Mesodermal cell (in vitro differentiated cells): ENCODE measurements around the gene CAND2. TPM values are rescaled to one million over a fixed set of nuclear protein-coding genes. Genes with fewer than 3 reads are reported as not detected.

Source experiments
- H3K27ac ChIP-seq: 2 replicates; pipeline ENCODE4 v1.7.0; 2013; ENCODE audit warnings: mild to moderate bottlenecking, low read depth, low read length, moderate library complexity; ENCODE audit not compliant: severe bottlenecking
- H3K36me3 ChIP-seq: 2 replicates; pipeline ENCODE4 v1.7.1; 2013; ENCODE audit warnings: mild to moderate bottlenecking, low read length, moderate library complexity; ENCODE audit not compliant: control insufficient read depth, insufficient read depth
- H3K4me1 ChIP-seq: one replicate; pipeline ENCODE4 v1.7.1; 2013; ENCODE audit warnings: mild to moderate bottlenecking, low read length; ENCODE audit not compliant: insufficient read depth, control insufficient read depth, poor library complexity, severe bottlenecking
- H3K4me3 ChIP-seq: 2 replicates; pipeline ENCODE4 v1.7.0; 2013; ENCODE audit warnings: low read length, control low read depth, mild to moderate bottlenecking; ENCODE audit not compliant: insufficient read depth, poor library complexity, severe bottlenecking; ENCODE audit errors: extremely low read depth
- H3K9me3 ChIP-seq: 2 replicates; pipeline ENCODE4 v1.7.1; 2013; ENCODE audit warnings: mild to moderate bottlenecking, low read length, moderate library complexity; ENCODE audit not compliant: control insufficient read depth
- WGBS, 2 experiments: methylation state at CpG; one replicate each; pipeline ENCODE4 v1.1.5; 2013; ENCODE audit warnings: missing lambda C conversion rate in 2 of 2; ENCODE audit not compliant: insufficient coverage in 2 of 2; 5-methylcytosine and 5-hydroxymethylcytosine counted together
- polyA plus RNA-seq, 2 experiments: library from polyadenylated mRNA; stranded (reverse); fragments of 50-300 nt; gene quantifications; one replicate each; pipeline ENCODE4 v1.2.3, GENCODE V29; 2013

Gene CAND2
- 6.3 TPM for polyA plus RNA-seq (2013, experiment 1 of 2)
- 5.1 TPM for polyA plus RNA-seq (2013, experiment 2 of 2)

DNA sequence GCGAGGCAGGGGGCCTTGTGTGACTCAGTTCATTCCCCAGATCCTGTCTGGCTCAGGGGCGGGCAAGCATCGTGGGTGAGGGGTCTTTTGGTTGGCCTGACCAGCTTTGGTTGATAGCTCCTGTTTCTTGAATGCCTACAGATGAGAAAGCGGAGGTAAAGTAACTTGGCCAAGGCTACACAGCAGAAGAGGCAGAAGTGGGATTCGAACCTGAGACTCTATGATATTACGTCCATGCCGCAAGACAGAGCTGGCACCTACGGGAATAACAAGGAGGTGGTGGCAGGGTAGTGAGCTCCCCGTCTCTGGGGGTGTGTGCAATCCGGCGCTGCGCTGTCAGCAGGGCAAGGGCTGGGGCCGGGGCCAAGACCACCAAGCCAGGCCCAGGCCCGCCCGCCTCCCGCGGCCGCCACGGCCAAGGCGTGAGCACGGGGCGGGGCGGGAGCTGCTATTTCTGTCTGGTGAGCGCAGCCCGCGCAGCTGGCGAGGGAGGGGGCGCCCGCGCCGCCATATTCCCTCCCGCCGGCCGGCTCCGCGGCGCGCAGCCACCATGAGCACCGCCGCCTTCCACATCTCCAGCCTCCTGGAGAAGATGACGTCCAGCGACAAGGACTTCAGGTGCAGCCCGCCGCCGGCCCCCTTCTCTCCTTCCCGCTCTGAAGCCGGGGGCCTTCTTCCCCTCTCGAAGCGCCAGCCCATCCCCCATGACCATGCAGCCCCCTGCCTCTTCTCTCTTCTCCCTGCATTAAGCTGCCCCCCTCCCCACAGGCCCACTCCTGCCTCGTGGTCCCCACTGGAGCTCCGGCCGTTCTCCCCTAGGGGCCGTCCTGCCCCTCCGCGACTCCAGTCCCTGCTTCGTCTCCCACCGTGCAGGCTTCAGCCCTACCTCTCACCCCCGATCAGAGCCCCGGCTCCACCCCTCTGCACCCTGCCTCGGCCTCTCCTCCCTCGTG, at the start of gene CAND2:
CAND2 (plus strand) TSS at position 510 of the 953 bp plus-strand sequence; CDS start at position 551, 41 bp downstream.
- H3K27ac ChIP-seq: no peak within 1 kb of the TSS
- no peaks in the 10 kb centered on the region for H3K9me3 ChIP-seq
- no peaks in the 10 kb centered on the region for H3K36me3 ChIP-seq
- peak within 1 kb of the TSS; percentile 51 for H3K4me3 ChIP-seq
- 7 to 9% methylated on average over 36 to 47 of the region's 61 CpGs for WGBS, 2 experiments
- H3K4me1 ChIP-seq: no peaks in the 10 kb centered on the region

DNA sequence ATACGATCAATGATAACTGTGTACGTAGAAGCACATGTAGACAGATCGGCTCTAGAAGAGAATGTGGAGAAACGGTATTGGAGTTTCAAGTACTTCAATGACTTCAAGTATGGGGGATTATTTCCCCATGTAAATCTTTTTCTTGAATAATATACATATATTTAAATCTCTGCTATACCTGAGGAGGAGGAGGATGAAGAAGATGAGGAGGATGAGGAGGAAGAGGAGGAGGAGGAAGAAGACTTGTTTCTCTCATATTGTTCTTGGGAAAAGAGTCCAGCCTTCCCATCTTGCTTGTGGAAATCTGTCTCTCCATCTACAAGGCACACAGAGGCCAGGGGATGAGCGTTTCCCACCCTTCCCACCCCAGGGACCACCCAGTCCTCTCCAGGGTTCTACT, 48.0 kb upstream of the CAND2 start:
- Histone ChIP-seq H3K9me3 (no peaks in the 10 kb centered on the region), H3K4me1 (peaks cover 12% of the 10 kb centered on the region), H3K4me3 (no peak overlapping the region), H3K36me3 (no peaks in the 10 kb centered on the region), H3K27ac (no peak overlapping the region)
- WGBS, 2 experiments: 95 to 100% methylated on average over 2 to 3 of the region's 5 CpGs

DNA sequence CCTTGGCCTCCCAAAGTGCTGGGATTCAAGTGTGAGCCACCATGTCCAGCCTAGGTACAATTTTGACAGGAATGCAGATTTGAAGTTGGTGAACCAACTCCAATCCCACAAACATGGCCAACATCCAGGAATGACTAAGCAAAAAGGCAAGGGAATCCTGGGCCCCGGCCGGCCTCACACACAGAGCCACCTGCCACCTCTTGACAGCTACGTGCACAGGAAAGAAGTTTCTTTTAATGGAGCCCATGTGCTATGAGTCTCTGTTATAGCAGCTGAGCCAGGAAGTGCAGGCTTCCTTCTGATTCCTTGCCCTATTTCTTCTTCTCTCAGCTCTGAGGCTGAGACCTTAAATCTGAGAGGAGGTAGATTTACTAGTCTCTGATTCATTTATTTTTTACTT, 46.3 kb upstream of the CAND2 start:
- Histone ChIP-seq H3K4me3 (no peak overlapping the region), H3K4me1 (peaks cover 5% of the 10 kb centered on the region), H3K27ac (no peak overlapping the region), H3K9me3 (no peaks in the 10 kb centered on the region), H3K36me3 (no peaks in the 10 kb centered on the region)
- WGBS, 2 experiments: 86% methylated on average over 3 of the region's 3 CpGs; no CpG with 5 or more reads in 1 of the 2 experiments

DNA sequence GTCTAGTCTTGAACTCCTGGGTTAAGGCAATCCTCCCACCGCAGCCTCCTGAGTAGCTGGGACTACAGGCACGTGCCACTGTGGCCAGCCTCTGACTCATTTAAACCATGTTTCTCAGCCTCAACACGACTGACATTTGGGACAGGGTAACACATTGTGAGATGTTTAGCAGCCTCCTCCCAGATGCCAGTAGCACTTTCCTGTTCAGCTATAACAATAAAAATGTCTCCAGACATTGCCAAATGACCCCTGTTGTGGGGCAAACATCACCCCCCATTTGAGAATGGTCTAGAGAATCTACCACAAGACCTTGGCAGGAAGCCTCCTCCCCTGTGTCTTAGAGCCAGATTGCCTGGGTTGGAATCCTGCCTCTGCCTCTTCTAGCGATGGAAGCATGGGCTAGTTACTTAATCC, 45.8 kb upstream of the CAND2 start:
- peaks cover 5% of the 10 kb centered on the region for H3K4me1 ChIP-seq
- H3K4me3 ChIP-seq: no peak overlapping the region
- no peaks in the 10 kb centered on the region for H3K36me3 ChIP-seq
- H3K27ac ChIP-seq: no peak overlapping the region
- 77 to 95% methylated on average over 3 to 4 of the region's 4 CpGs for WGBS, 2 experiments
- H3K9me3 ChIP-seq: no peaks in the 10 kb centered on the region

DNA sequence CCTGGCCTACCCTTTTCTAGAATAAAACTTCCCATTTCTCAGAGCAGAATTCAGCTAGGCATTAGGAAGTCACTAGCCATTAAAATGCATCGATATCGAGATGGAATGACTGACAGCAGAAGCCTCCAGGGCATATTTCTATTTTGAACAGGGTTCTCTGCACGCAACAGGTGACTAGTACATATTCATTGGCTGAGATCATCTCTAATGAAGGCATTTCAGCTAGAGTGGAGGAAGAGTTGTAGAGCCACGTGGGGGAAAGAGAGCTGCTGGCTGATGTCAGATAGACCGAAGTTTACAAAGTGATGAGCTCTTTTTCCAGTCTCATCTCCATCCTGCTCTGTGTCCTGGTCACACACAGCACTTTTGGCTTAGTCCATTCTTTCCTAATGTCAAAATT, 44.9 kb upstream of the CAND2 start:
- Histone ChIP-seq H3K36me3 (no peaks in the 10 kb centered on the region), H3K27ac (no peak overlapping the region), H3K4me1 (peaks cover 5% of the 10 kb centered on the region), H3K9me3 (no peaks in the 10 kb centered on the region), H3K4me3 (no peak overlapping the region)
- WGBS, 2 experiments: 96 to 97% methylated on average over 3 to 5 of the region's 5 CpGs

DNA sequence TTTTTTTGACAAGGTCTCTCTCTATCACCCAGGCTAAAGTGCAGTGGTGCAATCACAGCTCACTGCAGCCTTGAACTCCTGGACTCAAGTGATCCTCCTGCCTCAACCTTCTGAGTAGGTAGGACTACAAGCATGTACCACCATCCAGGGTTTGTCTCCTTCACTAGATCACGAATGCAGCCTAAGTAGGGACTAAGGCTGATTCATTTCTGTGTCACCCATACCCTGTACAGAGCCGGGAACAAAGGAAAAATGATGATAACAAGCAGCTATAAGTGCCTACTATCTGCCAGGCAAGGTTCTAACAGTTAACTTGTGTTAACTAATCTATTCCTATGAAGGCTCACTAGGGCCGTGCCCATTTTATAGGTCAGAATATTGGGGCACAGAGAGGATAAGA, 44.4 kb upstream of the CAND2 start:
- no peaks in the 10 kb centered on the region for H3K9me3 ChIP-seq
- peaks cover 5% of the 10 kb centered on the region for H3K4me1 ChIP-seq
- 41 to 44% methylated on average over 2 to 3 of the region's 3 CpGs for WGBS, 2 experiments
- H3K36me3 ChIP-seq: no peaks in the 10 kb centered on the region
- H3K27ac ChIP-seq: no peak overlapping the region
- H3K4me3 ChIP-seq: no peak overlapping the region

DNA sequence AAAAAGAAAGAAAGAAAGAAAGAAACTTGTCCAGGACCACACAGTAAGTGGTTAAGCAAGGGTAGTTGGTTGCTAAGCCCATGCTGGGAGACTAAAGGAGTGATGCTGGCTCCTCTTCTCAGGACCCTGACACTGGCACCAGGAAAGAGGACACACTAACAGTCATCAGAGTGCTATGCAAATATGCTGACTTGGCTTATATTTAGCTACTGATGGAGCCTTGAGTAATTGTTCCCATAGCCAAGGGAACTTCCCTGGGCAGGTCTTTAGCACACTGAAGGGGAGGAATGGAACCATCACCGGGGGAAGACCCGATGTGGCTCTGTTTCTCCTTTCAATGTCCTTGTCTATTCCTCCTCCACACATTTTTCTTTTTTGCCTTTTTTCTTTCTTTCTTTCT, 43.7 kb upstream of the CAND2 start:
- Histone ChIP-seq H3K4me1 (peaks cover 5% of the 10 kb centered on the region), H3K27ac (no peak overlapping the region), H3K36me3 (no peaks in the 10 kb centered on the region), H3K9me3 (no peaks in the 10 kb centered on the region), H3K4me3 (no peak overlapping the region)
- WGBS, 2 experiments: 80 to 83% methylated on average over 1 to 2 of the region's 2 CpGs

DNA sequence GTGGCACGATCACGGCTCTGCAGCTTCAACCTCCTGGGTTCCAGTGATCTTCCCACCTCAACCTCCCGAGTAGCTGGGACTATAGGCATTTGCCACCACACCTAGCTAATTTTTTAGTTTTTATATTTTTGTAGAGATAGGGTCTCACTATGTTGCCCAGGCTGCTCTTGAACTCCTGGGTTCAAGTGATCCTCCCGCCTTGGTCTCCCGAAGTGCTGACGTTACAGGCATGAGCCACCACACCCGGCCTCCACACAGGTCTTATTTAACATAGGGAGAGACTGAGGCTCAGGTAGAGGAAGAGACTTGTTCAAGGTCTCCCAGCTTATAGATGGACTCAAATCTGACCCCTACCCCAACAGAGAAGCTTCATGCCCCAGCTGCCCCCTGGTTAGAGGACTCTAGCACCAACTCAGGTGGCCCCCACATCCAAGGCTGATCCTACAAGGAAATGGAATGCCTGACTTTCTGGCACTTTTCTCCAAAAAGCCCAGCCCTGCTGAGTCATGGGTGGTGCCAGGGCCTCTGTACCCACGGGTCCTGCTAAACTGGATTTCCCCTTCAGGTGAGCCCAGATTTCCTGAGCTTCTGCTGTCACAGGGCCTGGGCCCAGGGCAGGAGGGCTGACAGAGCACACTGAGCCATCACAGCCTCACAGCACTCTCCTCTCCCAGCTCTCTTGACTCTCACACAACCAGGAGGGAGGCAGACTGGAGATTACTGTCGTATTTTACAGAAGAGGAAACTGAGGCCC, 43.0 kb upstream of the CAND2 start:
- peaks cover 5% of the 10 kb centered on the region for H3K4me1 ChIP-seq
- 93 to 94% methylated on average over 3 to 5 of the region's 9 CpGs for WGBS, 2 experiments
- H3K27ac ChIP-seq: no peak overlapping the region
- no peaks in the 10 kb centered on the region for H3K36me3 ChIP-seq
- no peak overlapping the region for H3K4me3 ChIP-seq
- H3K9me3 ChIP-seq: no peaks in the 10 kb centered on the region

DNA sequence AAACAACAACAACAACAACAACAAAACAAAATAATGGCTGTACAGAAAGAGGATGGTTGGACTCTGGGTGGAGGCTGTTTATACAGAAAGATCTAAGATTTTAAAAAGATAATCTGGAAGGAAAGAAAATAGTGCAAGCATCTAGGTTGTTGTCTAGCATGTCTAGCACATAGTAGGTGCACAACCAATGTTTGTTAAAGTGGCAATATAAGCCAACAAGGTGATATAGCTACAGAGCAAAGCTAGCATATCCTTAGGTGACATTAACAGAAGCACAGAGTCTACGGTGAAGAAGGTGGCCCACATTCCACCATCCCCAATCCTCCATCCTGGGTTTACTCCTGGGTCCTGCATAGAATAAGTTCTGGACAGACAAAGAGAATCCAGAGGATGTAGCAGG, 42.2 kb upstream of the CAND2 start:
- no CpG with 5 or more reads among the region's 1 CpG for WGBS, 2 experiments
- no peak overlapping the region for H3K27ac ChIP-seq
- H3K4me1 ChIP-seq: peaks cover 9% of the 10 kb centered on the region
- H3K9me3 ChIP-seq: no peaks in the 10 kb centered on the region
- no peak overlapping the region for H3K4me3 ChIP-seq
- no peaks in the 10 kb centered on the region for H3K36me3 ChIP-seq

DNA sequence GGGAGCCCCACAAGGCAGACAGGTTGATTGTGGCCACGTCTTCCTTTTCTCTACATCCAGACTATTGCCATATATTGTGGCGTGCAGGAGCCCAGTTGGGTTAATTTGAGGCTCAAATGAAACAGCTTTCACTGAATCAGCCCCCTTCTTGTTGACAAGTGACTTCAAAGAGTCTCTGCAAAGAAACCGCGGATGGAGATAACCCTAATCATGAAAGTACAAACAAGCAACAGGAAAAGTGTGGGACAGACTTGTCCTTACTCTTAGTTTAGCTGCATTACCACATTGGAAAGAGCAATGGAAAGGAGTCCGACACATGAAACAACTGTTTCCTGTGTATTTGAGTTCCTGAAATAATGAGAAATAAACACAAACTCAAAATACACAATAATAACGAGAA, 40.7 kb upstream of the CAND2 start:
- H3K36me3 ChIP-seq: no peaks in the 10 kb centered on the region
- 70 to 75% methylated on average over 2 of the region's 6 CpGs for WGBS, 2 experiments
- no peak overlapping the region for H3K27ac ChIP-seq
- H3K4me1 ChIP-seq: peaks cover 12% of the 10 kb centered on the region
- H3K4me3 ChIP-seq: no peak overlapping the region
- no peaks in the 10 kb centered on the region for H3K9me3 ChIP-seq
